GM12875 (cell line): ENCODE data around the gene JDP2.

Experiments
- H3K4me3 ChIP-seq: one replicate; pipeline ENCODE4 v1.5.1; 2011; ENCODE audit warnings: low read depth, low read length, control low read depth
- CTCF ChIP-seq: IDR thresholded peaks from 2 replicates; pipeline ENCODE4 v1.5.1; 2011; ENCODE audit warnings: low read depth, mild to moderate bottlenecking, control low read depth, inconsistent platforms, low read length, moderate library complexity, borderline replicate concordance; ENCODE audit not compliant: insufficient read depth

JDP2 gene

GRCh38 chr14:75424496-75424895, 3.3 kb upstream of the JDP2 start:
- H3K4me3 ChIP-seq: no peak overlapping the region
- TF ChIP-seq CTCF: no peak

DNA sequence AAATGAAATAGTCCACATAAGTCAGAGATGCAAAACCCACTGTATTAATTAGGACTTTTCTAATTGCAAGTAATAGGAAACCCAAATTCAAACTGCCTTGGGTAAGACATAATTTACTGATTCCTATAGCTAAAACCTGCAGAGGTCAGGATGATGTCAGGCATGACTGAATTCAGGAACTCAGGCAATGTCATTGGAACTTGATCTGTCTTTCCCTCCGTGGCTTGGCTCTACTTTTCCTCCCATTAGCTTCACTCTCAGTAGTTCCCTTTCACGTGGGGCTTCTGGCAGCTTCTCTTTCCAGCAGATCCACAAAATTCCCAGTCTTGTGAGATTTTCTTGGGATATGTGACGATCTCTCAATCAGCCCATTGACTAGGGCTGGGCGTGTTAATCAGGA, 2.4 kb upstream of the JDP2 start:
- TF ChIP-seq CTCF: no peak
- no peak overlapping the region for H3K4me3 ChIP-seq

DNA sequence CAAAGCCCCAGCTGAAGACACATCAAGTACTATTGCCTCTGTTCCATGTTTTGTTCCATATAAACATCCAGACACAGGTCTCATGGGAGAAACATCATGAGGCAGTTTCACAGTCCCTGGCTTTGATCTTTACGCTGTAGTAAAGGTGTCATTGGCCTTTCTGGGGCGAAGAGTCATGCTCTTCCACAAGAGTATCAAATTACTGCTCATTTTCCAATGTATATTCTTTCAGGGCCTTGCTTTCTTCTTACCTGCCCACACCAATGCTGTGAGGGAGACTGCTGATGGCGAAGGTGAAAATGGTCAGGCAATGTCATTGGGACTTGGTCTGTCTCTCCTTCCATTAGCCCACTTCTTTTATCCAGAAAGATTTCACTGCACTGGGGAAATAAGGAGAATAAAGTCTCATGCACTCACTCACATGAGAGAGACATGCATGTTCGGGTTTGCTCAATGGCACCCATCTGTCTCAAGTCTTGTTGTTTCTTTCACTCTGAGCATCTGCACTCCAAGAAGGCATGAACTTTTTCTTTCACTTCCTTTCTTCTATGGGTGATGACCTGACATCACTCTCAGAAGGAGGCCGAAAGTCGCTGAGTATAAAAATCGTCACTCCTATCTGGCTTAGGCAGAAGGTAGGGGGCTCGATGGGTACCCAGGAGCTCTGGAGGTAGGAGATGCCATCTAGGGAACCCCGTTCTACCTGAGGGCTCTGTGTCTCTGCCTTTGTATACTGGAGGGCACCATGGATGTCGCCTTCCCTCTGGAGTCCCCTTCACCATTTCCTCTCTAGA, 1.3 kb upstream of the JDP2 start:
- peak overlapping the region; percentile 86 for H3K4me3 ChIP-seq
- no peak for TF ChIP-seq CTCF

DNA sequence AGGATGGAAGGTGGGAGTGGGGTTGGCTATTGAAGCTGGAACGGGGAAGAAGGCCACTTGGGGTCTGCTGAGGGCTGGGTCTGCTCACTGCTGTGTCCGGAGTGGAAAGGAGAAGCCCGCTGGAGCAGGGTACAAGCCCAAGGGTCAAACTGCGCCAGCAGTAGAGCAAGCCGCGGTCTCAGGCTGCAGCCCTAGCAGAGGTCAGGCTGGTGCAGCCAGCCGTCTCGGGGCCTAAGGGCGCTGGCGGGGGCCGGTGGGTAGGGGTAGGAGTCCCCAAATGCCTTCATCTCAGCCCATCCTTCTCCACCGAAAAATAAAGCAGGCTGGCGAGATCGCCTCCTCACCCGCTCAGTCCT, 718 bp upstream of the JDP2 start:
- TF ChIP-seq CTCF: no peak
- peak overlapping the region; percentile 86 for H3K4me3 ChIP-seq

DNA sequence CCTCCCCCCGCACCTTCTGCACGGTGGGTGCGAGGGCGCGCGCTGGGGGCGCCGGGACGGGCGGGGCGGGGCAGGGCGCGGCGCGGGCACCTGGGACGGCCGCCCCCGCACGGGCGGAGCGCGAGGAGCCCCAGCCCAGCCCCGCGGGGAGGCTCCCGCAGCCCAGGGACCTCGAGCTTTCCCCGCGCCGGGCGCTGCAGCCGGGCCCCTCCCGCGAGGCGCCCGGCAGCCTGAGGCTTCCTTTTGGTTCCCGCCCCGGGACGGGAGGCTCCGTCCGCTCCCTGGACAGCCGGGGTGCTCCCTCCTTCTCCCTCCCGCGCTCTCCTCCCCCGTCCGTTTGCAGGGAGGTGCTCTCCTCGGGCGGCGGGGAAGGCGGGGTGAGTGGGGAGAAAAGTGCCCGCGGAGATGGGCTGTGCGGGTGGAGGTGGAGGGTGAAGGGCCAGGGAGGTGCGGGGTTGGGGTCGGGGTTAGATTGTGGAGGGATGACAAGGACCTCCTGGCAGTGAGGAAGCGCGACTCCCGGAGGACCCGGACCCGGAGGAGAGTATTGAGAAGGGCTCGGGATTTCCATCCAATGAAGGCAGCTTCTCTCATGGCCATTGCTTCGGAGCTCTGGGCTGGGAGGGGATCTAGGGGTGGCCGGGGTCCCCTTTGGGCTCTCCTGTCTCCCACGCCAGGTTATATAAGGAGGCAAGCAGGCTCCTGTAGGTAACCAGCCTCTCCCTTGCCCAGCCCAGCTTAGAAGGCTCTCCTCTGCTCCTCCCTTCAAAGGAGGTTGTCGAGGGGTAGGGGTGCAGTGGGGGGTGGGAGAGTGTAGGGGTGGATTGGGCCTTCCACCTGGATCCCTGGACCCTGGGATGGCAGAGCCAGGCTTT, 645 bp downstream of the JDP2 start:
- peak overlapping the region; percentile 86 for H3K4me3 ChIP-seq

GRCh38 chr14:75429562-75429961, 1.7 kb downstream of the JDP2 start:
- no peak overlapping the region for H3K4me3 ChIP-seq
- TF ChIP-seq CTCF: no peak

More for the DNA sequence above, 645 bp downstream of the JDP2 start:
- no peak for TF ChIP-seq CTCF

DNA sequence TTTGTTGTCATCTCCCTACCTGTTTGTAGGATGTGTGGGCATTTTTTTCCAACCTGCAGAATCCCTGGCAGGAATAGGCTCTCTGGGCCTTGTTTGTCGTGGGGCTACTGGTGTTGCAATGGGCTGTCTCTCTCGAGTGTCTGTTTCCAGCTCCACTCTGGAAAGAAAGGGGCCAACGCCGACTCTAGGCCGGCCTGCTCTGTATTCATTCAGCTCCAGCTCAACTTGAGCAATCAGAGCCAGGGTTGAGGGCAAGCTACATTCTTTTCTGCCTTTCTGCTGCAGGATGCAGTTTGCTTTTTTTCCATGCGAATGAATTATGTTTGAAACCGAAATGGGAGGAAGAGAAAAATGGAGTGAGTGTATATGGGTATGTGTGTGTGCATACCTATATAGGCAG, 2.3 kb downstream of the JDP2 start:
- no peak overlapping the region for H3K4me3 ChIP-seq
- no peak for TF ChIP-seq CTCF
